GM12878 (cell line): ENCODE results near the gene ZMIZ1. TPM values are rescaled to one million over a fixed set of nuclear protein-coding genes. Genes with fewer than 3 reads are reported as not detected.

Experiments
- ATAC-seq: fragments of 200-7000 bp; cut with Tn5 transposase; 3 replicates; pipeline ENCODE4 v1.9.1; 2020; ENCODE audit warnings: mild to moderate bottlenecking, moderate library complexity
- BruUV-seq: library from RNA; stranded (reverse); fragments of 400-500 nt; replicated peaks from 2 replicates; lab custom pipeline; 2021; lab: Mats Ljungman, UMichigan
- CTCF ChIA-PET: fragments of 300-600 bp; sonication (Branson Sonifier 250); formaldehyde crosslinking; extraction: SDS; loops from one replicate; lab custom pipeline; 2021; ENCODE audit warnings: inconsistent platforms; lab: Yijun Ruan, JAX
- POLR2A ChIA-PET: fragments of 350-600 bp; formaldehyde crosslinking; extraction: SDS; loops from one replicate; lab custom pipeline; 2021; ENCODE audit warnings: inconsistent platforms; lab: Charles Lee
- RAD21 ChIA-PET: fragments of 300-600 bp; sonication (Branson Sonifier 250); formaldehyde crosslinking; loops from one replicate; lab custom pipeline; 2023; ENCODE audit warnings: antibody characterized with exemption; ENCODE audit not compliant: unreplicated experiment; lab: Charles Lee
- SMC1A ChIA-PET: fragments of 300-600 bp; sonication (Branson Sonifier 250); formaldehyde crosslinking; loops from one replicate; lab custom pipeline; 2023; ENCODE audit not compliant: unreplicated experiment, uncharacterized antibody; lab: Charles Lee
- DNase-seq: peaks from one replicate; pipeline ENCODE4 v3.0.0-alpha.2; 2011; ENCODE audit warnings: low read depth, low spot score
- FAIRE-seq: peaks from 3 replicates; lab custom pipeline; 2011; peaks lifted over from hg19 to GRCh38; lab: Jason Lieb, UNC
- H2AFZ ChIP-seq: 2 replicates; pipeline ENCODE4 v1.6.0; 2011; ENCODE audit warnings: low read depth, low read length, control low read depth; ENCODE audit not compliant: control insufficient read depth
- H3K27ac ChIP-seq: 2 replicates; pipeline ENCODE4 v1.5.1; 2011; ENCODE audit warnings: control low read depth; ENCODE audit not compliant: control insufficient read depth, insufficient read depth
- H3K27me3 ChIP-seq, 2 experiments: replicated peaks in 1 of 2; 2 replicates each; pipeline versions ENCODE4 v1.6.0 to v1.6.1; 2011; ENCODE audit warnings: low read length in 1 of 2; ENCODE audit not compliant: control insufficient read depth in 2 of 2, insufficient read depth in 2 of 2
- H3K36me3 ChIP-seq, 2 experiments: 2 replicates each; pipeline ENCODE4 v1.5.1; 2011; ENCODE audit warnings: low read length in 1 of 2; ENCODE audit not compliant: control insufficient read depth in 2 of 2, insufficient read depth in 2 of 2
- H3K4me1 ChIP-seq: 2 replicates; pipeline ENCODE4 v1.6.1; 2011; ENCODE audit warnings: mild to moderate bottlenecking, low read length, moderate library complexity, mixed read lengths; ENCODE audit not compliant: control insufficient read depth, insufficient read depth
- H3K4me2 ChIP-seq: 2 replicates; pipeline ENCODE4 v1.6.0; 2011; ENCODE audit warnings: control low read depth; ENCODE audit not compliant: control insufficient read depth, insufficient read depth
- H3K4me3 ChIP-seq: fragments of 200-600 bp; sonication (generic); 2 replicates; pipeline ENCODE4 v1.5.1; 2016
- H3K79me2 ChIP-seq: 2 replicates; pipeline ENCODE4 v1.6.0; 2011; ENCODE audit warnings: low read length; ENCODE audit not compliant: control insufficient read depth, insufficient read depth
- H3K9ac ChIP-seq: 2 replicates; pipeline ENCODE4 v1.8.0; 2011; ENCODE audit warnings: low read length, control low read depth, mixed read lengths; ENCODE audit not compliant: control insufficient read depth, insufficient read depth
- H3K9me3 ChIP-seq: replicated peaks from 3 replicates; pipeline ENCODE4 v1.5.1; 2011; ENCODE audit warnings: mild to moderate bottlenecking, low read length; ENCODE audit not compliant: control insufficient read depth, insufficient read depth
- H4K20me1 ChIP-seq: 2 replicates; pipeline ENCODE4 v1.6.0; 2011; ENCODE audit not compliant: control insufficient read depth, insufficient read depth
- CBX5 ChIP-seq: sonication (generic); IDR thresholded peaks from 2 replicates; pipeline ENCODE4 v1.6.1; 2016; ENCODE audit warnings: low read depth, moderate library complexity, mild to moderate bottlenecking, inconsistent platforms
- FOXM1 ChIP-seq: IDR thresholded peaks from 2 replicates; pipeline ENCODE4 v1.6.1; 2012; ENCODE audit warnings: low read depth, mild to moderate bottlenecking, inconsistent platforms, low read length, moderate library complexity
- NR2F1 ChIP-seq: fragments of 450-650 bp; conservative IDR thresholded peaks from 2 replicates; pipeline ENCODE4 v1.6.1; 2017; ENCODE audit warnings: mild to moderate bottlenecking
- YY1 ChIP-seq: IDR thresholded peaks from 2 replicates; pipeline ENCODE4 v1.6.1; 2011; ENCODE audit warnings: low read depth, mild to moderate bottlenecking, low read length
- WGBS: methylation state at CpG from one replicate; pipeline ENCODE4 v1.1.6; 2016; ENCODE audit warnings: low lambda C conversion rate; ENCODE audit not compliant: insufficient replicate concordance, insufficient coverage; ENCODE audit errors: missing lambda C conversion rate; 5-methylcytosine and 5-hydroxymethylcytosine counted together
- in situ Hi-C: fragments of 300-500 bp; cut with MboI; formaldehyde crosslinking; loops from 9 replicates; pipeline ENCODE4 v1.14.3; 2018; ENCODE audit warnings: mixed read lengths
- intact Hi-C: fragments of 100-400 bp; cut with micrococcal nuclease; formaldehyde crosslinking; loops from one replicate; pipeline ENCODE4 v1.14.2; 2022; ENCODE audit not compliant: unreplicated experiment
- polyA plus RNA-seq, 11 experiments: library from polyadenylated mRNA; depleted of rRNA in 4 of 11; unstranded in 6 of 11; stranded (reverse) in 5 of 11; fragments of >200 nt; fragmentation: Nextera tagmentation in 4 of 11; fragmentation: Illumina TruSeq in 1 of 11; extraction: Ambion mirVana in 4 of 11; extraction: Trizol in 1 of 11; gene quantifications; 1 replicate in 1 of 11; 2 replicates in 10 of 11; pipeline versions ENCODE4 v1.2.1 to v1.2.3, GENCODE V29; 2011 to 2016; ENCODE audit warnings: inconsistent platforms in 2 of 11, missing spikeins in 2 of 11, low read depth in 1 of 11
- total RNA-seq, 4 experiments: library from RNA; depleted of rRNA in 3 of 4; stranded (reverse); fragments of >200 nt in 3 of 4; fragmentation: Illumina TruSeq in 1 of 4; extraction: Trizol in 1 of 4; gene quantifications; 2 replicates each; pipeline versions ENCODE4 v1.2.1 to v1.2.3, GENCODE V29; 2013 to 2021
- TF ChIP-seq, protein P1 (sequence below): IDR thresholded peaks from 2 replicates; pipeline ENCODE4 v1.6.1; 2012; ENCODE audit warnings: improper control_type of control experiment, low read depth, low read length; ENCODE audit not compliant: insufficient replicate concordance
- TF ChIP-seq, protein P2 (sequence below): fragments of 450-650 bp; IDR thresholded peaks from 2 replicates; pipeline ENCODE4 v1.6.1; 2016; ENCODE audit warnings: mild to moderate bottlenecking
- TF ChIP-seq, protein P3 (sequence below): IDR thresholded peaks from 2 replicates; pipeline ENCODE4 v1.6.1; 2011; ENCODE audit warnings: borderline replicate concordance, low read depth, mild to moderate bottlenecking, moderate library complexity, mixed read lengths, low read length; ENCODE audit not compliant: insufficient read depth; ENCODE audit errors: extremely low read length

Gene ZMIZ1
- total and polyA plus RNA-seq, 10 of the 15 experiments (the other 5 are each of a cell fraction or from before 2014, with no cell fraction given) = 3.1 to 82.3 (median 14.9) TPM

DNA sequence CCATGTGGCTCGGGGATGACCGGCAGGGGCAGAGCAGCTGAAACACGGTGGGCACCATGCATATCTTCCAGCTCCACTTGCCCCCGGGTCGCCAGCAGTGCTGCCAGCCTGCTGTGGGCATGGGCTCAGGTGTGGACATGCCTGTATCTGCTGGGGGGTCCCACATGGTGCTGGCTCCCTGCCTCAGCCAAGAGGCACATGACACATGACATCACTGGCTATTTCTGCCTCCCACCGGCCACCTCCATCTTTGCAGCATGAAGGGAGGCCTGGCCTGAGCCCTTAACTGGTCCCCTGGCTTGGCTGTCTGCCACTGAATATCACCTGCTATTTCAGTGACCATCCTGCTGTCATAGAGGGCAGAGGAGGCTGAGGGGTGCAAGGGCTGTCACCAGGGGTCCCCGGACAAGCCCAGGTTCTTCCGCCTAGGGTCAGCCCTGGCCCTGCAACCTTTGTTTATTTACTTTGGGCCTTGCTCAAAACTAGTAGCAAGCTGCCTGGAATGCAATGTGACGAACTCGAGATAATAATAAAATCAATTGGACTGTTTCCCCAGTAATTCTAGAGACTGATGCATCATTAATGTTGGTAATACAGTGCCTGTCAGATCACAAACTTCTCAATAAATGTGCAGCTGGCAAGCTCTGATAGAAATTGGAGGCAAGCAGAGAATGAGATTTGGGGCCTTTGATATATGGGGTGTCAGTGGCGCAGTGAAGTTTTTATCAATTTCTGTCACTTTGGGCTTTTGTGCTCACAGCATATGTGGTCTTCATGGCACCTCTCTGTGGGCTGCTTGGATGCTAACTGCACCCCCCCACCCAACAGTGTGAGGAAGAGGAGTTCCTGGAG lies 28.5 kb downstream of the ZMIZ1 start:
- no peak overlapping the region for H3K9ac ChIP-seq

GRCh38 chr10:79098061-79098460 lies 29.3 kb downstream of the ZMIZ1 start:
- H3K79me2 ChIP-seq = no peaks in the 10 kb centered on the region
- H3K27ac ChIP-seq = no peak overlapping the region
- DNase-seq = no peak
- no peak for TF ChIP-seq FOXM1
- TF ChIP-seq, protein P1, sequence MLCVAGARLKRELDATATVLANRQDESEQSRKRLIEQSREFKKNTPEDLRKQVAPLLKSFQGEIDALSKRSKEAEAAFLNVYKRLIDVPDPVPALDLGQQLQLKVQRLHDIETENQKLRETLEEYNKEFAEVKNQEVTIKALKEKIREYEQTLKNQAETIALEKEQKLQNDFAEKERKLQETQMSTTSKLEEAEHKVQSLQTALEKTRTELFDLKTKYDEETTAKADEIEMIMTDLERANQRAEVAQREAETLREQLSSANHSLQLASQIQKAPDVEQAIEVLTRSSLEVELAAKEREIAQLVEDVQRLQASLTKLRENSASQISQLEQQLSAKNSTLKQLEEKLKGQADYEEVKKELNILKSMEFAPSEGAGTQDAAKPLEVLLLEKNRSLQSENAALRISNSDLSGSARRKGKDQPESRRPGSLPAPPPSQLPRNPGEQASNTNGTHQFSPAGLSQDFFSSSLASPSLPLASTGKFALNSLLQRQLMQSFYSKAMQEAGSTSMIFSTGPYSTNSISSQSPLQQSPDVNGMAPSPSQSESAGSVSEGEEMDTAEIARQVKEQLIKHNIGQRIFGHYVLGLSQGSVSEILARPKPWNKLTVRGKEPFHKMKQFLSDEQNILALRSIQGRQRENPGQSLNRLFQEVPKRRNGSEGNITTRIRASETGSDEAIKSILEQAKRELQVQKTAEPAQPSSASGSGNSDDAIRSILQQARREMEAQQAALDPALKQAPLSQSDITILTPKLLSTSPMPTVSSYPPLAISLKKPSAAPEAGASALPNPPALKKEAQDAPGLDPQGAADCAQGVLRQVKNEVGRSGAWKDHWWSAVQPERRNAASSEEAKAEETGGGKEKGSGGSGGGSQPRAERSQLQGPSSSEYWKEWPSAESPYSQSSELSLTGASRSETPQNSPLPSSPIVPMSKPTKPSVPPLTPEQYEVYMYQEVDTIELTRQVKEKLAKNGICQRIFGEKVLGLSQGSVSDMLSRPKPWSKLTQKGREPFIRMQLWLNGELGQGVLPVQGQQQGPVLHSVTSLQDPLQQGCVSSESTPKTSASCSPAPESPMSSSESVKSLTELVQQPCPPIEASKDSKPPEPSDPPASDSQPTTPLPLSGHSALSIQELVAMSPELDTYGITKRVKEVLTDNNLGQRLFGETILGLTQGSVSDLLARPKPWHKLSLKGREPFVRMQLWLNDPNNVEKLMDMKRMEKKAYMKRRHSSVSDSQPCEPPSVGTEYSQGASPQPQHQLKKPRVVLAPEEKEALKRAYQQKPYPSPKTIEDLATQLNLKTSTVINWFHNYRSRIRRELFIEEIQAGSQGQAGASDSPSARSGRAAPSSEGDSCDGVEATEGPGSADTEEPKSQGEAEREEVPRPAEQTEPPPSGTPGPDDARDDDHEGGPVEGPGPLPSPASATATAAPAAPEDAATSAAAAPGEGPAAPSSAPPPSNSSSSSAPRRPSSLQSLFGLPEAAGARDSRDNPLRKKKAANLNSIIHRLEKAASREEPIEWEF = no peak
- TF ChIP-seq CBX5 = no peak
- no peak for TF ChIP-seq NR2F1
- TF ChIP-seq, protein P2, sequence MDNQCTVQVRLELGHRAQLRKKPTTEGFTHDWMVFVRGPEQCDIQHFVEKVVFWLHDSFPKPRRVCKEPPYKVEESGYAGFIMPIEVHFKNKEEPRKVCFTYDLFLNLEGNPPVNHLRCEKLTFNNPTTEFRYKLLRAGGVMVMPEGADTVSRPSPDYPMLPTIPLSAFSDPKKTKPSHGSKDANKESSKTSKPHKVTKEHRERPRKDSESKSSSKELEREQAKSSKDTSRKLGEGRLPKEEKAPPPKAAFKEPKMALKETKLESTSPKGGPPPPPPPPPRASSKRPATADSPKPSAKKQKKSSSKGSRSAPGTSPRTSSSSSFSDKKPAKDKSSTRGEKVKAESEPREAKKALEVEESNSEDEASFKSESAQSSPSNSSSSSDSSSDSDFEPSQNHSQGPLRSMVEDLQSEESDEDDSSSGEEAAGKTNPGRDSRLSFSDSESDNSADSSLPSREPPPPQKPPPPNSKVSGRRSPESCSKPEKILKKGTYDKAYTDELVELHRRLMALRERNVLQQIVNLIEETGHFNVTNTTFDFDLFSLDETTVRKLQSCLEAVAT = no peak
- ChIA-PET SMC1A (interaction anchor here (1.1 to 1.3 kb wide), 2 partner anchors 17 to 41 kb away, joined by 3 read pairs; no protein-coding TSS in a partner anchor), RAD21 (interaction anchor here (1.3 kb wide), 1 partner anchor 67 kb away, joined by 3 read pairs; no protein-coding TSS in a partner anchor), POLR2A (interaction anchor here (1.0 kb wide), 1 partner anchor 144 kb away, joined by 3 read pairs; no protein-coding TSS in a partner anchor), CTCF (interaction anchor here (0.8 to 1.7 kb wide), 2 partner anchors 13 to 82 kb away, joined by 3 to 4 read pairs; no protein-coding TSS in a partner anchor)
- no peak for ATAC-seq
- H4K20me1 ChIP-seq = peaks cover 4% of the 10 kb centered on the region; the same call in 1 of the 2 replicates
- H3K9ac ChIP-seq = no peak overlapping the region
- peaks cover 50% of the 10 kb centered on the region for H3K4me1 ChIP-seq
- FAIRE-seq = no peak
- in situ Hi-C loops = no loop called here
- BruUV-seq = no TSS peak
- intact Hi-C loops = no loop called here
- no peak overlapping the region for H2AFZ ChIP-seq
- no peaks in the 10 kb centered on the region for H3K9me3 ChIP-seq
- no peak overlapping the region for H3K4me2 ChIP-seq
- no peaks in the 10 kb centered on the region for H3K36me3 ChIP-seq
- no peak overlapping the region for H3K4me3 ChIP-seq
- no peaks in the 10 kb centered on the region for H3K27me3 ChIP-seq
- WGBS = 69% methylated on average over 5 of the region's 5 CpGs

More for the DNA sequence above, 28.5 kb downstream of the ZMIZ1 start:
- in situ Hi-C loops = no loop called here
- SMC1A ChIA-PET = no interaction called here
- no peaks in the 10 kb centered on the region for H3K9me3 ChIP-seq
- CTCF ChIA-PET = no interaction called here
- H3K36me3 ChIP-seq = no peaks in the 10 kb centered on the region
- POLR2A ChIA-PET = no interaction called here
- intact Hi-C loops = no loop called here
- peaks cover 42% of the 10 kb centered on the region for H3K4me1 ChIP-seq
- no peak for ATAC-seq
- FAIRE-seq = no peak
- TF ChIP-seq, protein P3, sequence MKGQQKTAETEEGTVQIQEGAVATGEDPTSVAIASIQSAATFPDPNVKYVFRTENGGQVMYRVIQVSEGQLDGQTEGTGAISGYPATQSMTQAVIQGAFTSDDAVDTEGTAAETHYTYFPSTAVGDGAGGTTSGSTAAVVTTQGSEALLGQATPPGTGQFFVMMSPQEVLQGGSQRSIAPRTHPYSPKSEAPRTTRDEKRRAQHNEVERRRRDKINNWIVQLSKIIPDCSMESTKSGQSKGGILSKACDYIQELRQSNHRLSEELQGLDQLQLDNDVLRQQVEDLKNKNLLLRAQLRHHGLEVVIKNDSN = peak; percentile 15
- TF ChIP-seq YY1 = no peak
- H3K4me2 ChIP-seq = no peak overlapping the region
- no peaks in the 10 kb centered on the region for H3K27me3 ChIP-seq
- H3K4me3 ChIP-seq = no peak overlapping the region
- H3K27ac ChIP-seq = no peak overlapping the region
- DNase-seq = no peak
- peaks cover under 1% of the 10 kb centered on the region; the same call in 1 of the 2 replicates for H4K20me1 ChIP-seq
- 57% methylated on average over 11 of the region's 11 CpGs for WGBS
- H3K79me2 ChIP-seq = no peaks in the 10 kb centered on the region
- BruUV-seq = no TSS peak
- no peak overlapping the region for H2AFZ ChIP-seq
- RAD21 ChIA-PET = no interaction called here
